GM15510 (cell line): Measurements from ENCODE around the gene PVALB.

Experiments
- POLR2A ChIP-seq: IDR thresholded peaks from 3 replicates; pipeline ENCODE4 v1.6.1; 2011; ENCODE audit warnings: borderline replicate concordance; ENCODE audit not compliant: insufficient read length; ENCODE audit errors: extremely low read depth

PVALB gene

GRCh38 chr22:36855478-36855877, 38.6 kb upstream of the PVALB start:
- TF ChIP-seq POLR2A = no peak

GRCh38 chr22:36853407-36854099, 36.7 kb upstream of the PVALB start:
- no peak for TF ChIP-seq POLR2A

- TF ChIP-seq POLR2A = no peak
Observed at GRCh38 chr22:36852056-36852973, 35.5 kb upstream of the PVALB start.

GRCh38 chr22:36850682-36851081, 33.8 kb upstream of the PVALB start:
- no peak for TF ChIP-seq POLR2A

- TF ChIP-seq POLR2A = no peak
Observed at GRCh38 chr22:36850056-36850455, 33.2 kb upstream of the PVALB start.

GRCh38 chr22:36846949-36847348, 30.1 kb upstream of the PVALB start:
- TF ChIP-seq POLR2A = no peak

- no peak for TF ChIP-seq POLR2A
Observed at GRCh38 chr22:36846271-36846670, 29.4 kb upstream of the PVALB start.

- TF ChIP-seq POLR2A = no peak
Observed at GRCh38 chr22:36840106-36840505, 23.3 kb upstream of the PVALB start.

- TF ChIP-seq POLR2A = no peak
Observed at GRCh38 chr22:36839356-36840073, 22.7 kb upstream of the PVALB start.

- no peak for TF ChIP-seq POLR2A
Observed at GRCh38 chr22:36838119-36839030, 21.5 kb upstream of the PVALB start.

GRCh38 chr22:36835903-36836302, 19.1 kb upstream of the PVALB start:
- no peak for TF ChIP-seq POLR2A

GRCh38 chr22:36833073-36833472, 16.2 kb upstream of the PVALB start:
- no peak for TF ChIP-seq POLR2A

GRCh38 chr22:36831717-36832116, 14.9 kb upstream of the PVALB start:
- no peak for TF ChIP-seq POLR2A

- TF ChIP-seq POLR2A = no peak
Observed at GRCh38 chr22:36831206-36831605, 14.4 kb upstream of the PVALB start.
